ENCODE data around the gene MAPK8IP1.

DNA sequence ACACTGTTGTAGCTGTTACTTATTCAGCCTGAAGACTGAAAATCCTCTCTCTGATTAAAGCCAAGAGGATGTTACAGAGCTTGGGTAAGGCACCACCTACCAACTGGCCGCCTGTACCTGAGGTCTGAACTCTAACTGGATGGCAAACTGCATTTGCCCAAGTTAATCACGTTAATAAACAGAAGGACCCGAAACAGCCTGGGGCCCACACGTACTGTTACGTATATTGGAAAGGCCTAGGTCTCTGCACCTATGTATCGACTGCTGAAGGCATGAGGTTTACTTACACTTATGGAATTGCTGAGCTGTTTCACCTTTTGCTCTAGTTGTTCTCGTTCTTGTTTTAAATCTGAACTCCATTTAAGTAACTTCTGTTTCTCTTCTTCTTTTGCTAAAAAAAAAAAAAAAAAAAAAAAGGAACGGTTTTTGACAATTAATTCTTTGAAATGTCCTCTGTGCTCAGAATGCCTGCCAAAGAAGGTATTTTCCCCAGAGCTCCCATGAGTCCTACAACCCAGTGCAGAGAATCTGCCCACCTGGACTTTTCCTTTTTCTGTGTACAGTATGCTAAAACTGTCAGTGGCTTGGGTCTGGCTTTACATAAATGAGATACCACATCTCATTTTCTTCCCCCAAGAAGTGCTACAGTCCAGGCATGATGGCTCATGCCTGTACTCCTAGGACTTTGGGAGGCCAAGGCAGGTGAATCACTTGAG lies 50.1 kb downstream of the MAPK8IP1 start:
- TF ChIP-seq, protein P1, sequence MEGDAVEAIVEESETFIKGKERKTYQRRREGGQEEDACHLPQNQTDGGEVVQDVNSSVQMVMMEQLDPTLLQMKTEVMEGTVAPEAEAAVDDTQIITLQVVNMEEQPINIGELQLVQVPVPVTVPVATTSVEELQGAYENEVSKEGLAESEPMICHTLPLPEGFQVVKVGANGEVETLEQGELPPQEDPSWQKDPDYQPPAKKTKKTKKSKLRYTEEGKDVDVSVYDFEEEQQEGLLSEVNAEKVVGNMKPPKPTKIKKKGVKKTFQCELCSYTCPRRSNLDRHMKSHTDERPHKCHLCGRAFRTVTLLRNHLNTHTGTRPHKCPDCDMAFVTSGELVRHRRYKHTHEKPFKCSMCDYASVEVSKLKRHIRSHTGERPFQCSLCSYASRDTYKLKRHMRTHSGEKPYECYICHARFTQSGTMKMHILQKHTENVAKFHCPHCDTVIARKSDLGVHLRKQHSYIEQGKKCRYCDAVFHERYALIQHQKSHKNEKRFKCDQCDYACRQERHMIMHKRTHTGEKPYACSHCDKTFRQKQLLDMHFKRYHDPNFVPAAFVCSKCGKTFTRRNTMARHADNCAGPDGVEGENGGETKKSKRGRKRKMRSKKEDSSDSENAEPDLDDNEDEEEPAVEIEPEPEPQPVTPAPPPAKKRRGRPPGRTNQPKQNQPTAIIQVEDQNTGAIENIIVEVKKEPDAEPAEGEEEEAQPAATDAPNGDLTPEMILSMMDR (IDR thresholded peaks at IDR 0.05; ENCODE audit: insufficient read depth, low read length), result no peak
- TF ChIP-seq, protein P2, sequence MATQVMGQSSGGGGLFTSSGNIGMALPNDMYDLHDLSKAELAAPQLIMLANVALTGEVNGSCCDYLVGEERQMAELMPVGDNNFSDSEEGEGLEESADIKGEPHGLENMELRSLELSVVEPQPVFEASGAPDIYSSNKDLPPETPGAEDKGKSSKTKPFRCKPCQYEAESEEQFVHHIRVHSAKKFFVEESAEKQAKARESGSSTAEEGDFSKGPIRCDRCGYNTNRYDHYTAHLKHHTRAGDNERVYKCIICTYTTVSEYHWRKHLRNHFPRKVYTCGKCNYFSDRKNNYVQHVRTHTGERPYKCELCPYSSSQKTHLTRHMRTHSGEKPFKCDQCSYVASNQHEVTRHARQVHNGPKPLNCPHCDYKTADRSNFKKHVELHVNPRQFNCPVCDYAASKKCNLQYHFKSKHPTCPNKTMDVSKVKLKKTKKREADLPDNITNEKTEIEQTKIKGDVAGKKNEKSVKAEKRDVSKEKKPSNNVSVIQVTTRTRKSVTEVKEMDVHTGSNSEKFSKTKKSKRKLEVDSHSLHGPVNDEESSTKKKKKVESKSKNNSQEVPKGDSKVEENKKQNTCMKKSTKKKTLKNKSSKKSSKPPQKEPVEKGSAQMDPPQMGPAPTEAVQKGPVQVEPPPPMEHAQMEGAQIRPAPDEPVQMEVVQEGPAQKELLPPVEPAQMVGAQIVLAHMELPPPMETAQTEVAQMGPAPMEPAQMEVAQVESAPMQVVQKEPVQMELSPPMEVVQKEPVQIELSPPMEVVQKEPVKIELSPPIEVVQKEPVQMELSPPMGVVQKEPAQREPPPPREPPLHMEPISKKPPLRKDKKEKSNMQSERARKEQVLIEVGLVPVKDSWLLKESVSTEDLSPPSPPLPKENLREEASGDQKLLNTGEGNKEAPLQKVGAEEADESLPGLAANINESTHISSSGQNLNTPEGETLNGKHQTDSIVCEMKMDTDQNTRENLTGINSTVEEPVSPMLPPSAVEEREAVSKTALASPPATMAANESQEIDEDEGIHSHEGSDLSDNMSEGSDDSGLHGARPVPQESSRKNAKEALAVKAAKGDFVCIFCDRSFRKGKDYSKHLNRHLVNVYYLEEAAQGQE (IDR thresholded peaks at IDR 0.05; ENCODE audit: insufficient replicate concordance, low read depth), result no peak
- TF ChIP-seq POLR2AphosphoS5 (IDR thresholded peaks at IDR 0.05; ENCODE audit: low read depth), result no peak
- no peak for TF ChIP-seq GABPA (IDR thresholded peaks at IDR 0.05; ENCODE audit: low read depth)
- no peak for TF ChIP-seq SPI1 (IDR thresholded peaks at IDR 0.05; ENCODE audit: borderline replicate concordance, low read depth)

Measured in HL-60 (cell line).